Effector memory CD8-positive, alpha-beta T cell (primary cell): ENCODE measurements around the gene FER1L5.

ENCODE experiments used
- ATAC-seq: fragments of 150-1000 bp; cut with Tn5 transposase; replicated peaks from 2 replicates; pipeline ENCODE4 v1.10.0; 2021; ENCODE audit warnings: mild to moderate bottlenecking, moderate library complexity
- DNase-seq, 3 experiments: peaks; one replicate each; pipeline ENCODE4 v3.0.0; 2021
- H3K27ac Mint-ChIP-seq, 2 donors: one replicate each; pipeline ENCODE4 v1.8.0; 2022; ENCODE audit warnings: mild to moderate bottlenecking in 2 of 2, mixed read lengths in 2 of 2, moderate library complexity in 2 of 2
- H3K27me3 Mint-ChIP-seq, 2 donors: one replicate each; pipeline ENCODE4 v1.8.0; 2022; ENCODE audit warnings: mixed read lengths in 2 of 2
- H3K36me3 Mint-ChIP-seq: one replicate; pipeline ENCODE4 v1.8.0; 2022; ENCODE audit warnings: mild to moderate bottlenecking, moderate library complexity, mixed read lengths; ENCODE audit not compliant: insufficient read depth
- H3K4me1 Mint-ChIP-seq, 2 donors: one replicate each; pipeline ENCODE4 v1.8.0; 2022; ENCODE audit warnings: low read depth in 2 of 2, mixed read lengths in 2 of 2
- H3K4me3 Mint-ChIP-seq, 2 donors: one replicate each; pipeline ENCODE4 v1.8.0; 2022; ENCODE audit warnings: mild to moderate bottlenecking in 2 of 2, mixed read lengths in 2 of 2, moderate library complexity in 2 of 2
- H3K9me3 Mint-ChIP-seq, 2 donors: one replicate each; pipeline ENCODE4 v1.8.0; 2022; ENCODE audit warnings: mixed read lengths in 2 of 2

The FER1L5 gene

DNA sequence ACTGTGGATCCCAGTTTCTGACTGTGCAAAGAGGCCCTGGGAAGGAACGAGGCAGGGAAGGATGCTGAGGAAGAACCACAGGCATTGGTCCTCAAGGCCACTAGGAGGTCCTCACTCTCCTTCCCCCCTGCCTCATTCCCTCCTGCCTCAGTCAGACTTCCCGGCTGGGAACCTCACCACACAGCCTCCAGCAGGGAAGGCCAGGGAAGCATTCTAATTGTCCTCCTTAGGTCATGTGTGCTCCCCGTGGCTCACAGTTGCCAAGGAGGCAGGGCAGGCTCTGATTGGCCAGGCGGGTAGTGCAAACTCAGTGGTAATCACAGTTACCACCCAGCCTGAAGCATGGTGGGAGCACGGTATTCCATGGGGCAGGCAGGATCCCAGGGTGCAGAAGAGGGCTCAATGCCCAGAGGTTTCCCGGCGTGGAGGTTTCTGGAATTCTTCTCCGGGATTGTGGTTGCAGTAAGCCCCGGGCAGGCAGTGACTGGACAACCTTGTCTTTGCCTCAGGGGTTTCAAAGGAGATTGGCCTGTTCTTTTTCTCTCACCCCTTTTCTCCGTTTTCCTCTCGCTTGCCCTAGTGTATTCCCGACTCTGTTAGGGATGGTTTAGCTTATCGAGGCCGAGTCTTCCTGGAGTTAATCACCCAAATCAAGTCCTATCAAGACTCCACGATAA lies 27.1 kb downstream of the FER1L5 start:
- Mint-ChIP-seq H3K27me3 (no peaks in the 10 kb centered on the region), H3K36me3 (peaks cover 3% of the 10 kb centered on the region), H3K9me3 (no peaks in the 10 kb centered on the region), H3K4me1 (peaks cover 0 to 3% of the 10 kb centered on the region in 2 donors), H3K4me3 (no peak overlapping the region), H3K27ac (no peak overlapping the region)
- DNase-seq (no peak), ATAC-seq (no peak)

GRCh38 chr2:96679848-96680247 lies 37.3 kb downstream of the FER1L5 start:
- no peaks in the 10 kb centered on the region for H3K9me3 Mint-ChIP-seq
- ATAC-seq (no peak), DNase-seq (no peak)
- H3K27ac Mint-ChIP-seq = no peak overlapping the region
- H3K27me3 Mint-ChIP-seq = peaks cover 19 to 20% of the 10 kb centered on the region in 2 donors
- H3K4me3 Mint-ChIP-seq = no peak overlapping the region
- H3K4me1 Mint-ChIP-seq = no peaks in the 10 kb centered on the region
- H3K36me3 Mint-ChIP-seq = no peaks in the 10 kb centered on the region

DNA sequence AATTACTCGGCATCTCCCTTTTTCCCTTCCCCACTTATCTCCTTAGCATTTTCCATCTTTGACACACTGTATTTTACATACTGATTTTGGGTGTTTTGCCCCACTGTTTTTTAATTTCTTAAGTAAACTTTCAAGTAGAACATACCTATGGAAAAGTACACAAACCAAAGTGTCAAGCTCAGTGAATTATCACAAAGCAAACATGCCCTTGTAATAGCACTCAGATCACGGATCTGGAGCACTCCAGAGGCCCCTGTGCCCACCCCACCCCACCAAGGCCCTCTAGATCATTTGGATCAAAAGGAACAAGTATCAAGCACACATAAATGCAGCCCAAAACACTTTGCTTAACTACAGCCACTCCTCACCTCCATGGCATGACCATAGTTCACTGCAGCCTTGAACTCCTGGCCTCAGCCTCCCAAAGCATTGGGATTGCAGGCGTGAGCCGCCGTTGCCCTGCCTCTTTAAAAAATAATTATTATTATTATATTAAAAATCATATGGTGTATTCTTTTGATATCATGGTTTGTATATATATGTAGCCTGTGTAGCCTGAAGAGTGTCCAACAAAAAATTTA lies 38.1 kb downstream of the FER1L5 start:
- no peak for ATAC-seq
- no peak overlapping the region for H3K4me3 Mint-ChIP-seq
- H3K4me1 Mint-ChIP-seq = no peaks in the 10 kb centered on the region

GRCh38 chr2:96681540-96681939 lies 39.0 kb downstream of the FER1L5 start:
- H3K27ac Mint-ChIP-seq = no peak overlapping the region
- H3K4me1 Mint-ChIP-seq = no peaks in the 10 kb centered on the region
- no peaks in the 10 kb centered on the region for H3K36me3 Mint-ChIP-seq
- DNase-seq (no peak), ATAC-seq (no peak)
- H3K4me3 Mint-ChIP-seq = no peak overlapping the region
- peaks cover 22 to 37% of the 10 kb centered on the region in 2 donors for H3K27me3 Mint-ChIP-seq
- H3K9me3 Mint-ChIP-seq = no peaks in the 10 kb centered on the region

More for the DNA sequence above, 38.1 kb downstream of the FER1L5 start:
- Mint-ChIP-seq H3K27ac (no peak overlapping the region), H3K36me3 (no peaks in the 10 kb centered on the region), H3K9me3 (no peaks in the 10 kb centered on the region), H3K27me3 (peaks cover 21 to 28% of the 10 kb centered on the region in 2 donors)
- DNase-seq = no peak

GRCh38 chr2:96683307-96683706 lies 40.7 kb downstream of the FER1L5 start:
- Mint-ChIP-seq H3K4me3 (no peak overlapping the region), H3K4me1 (no peaks in the 10 kb centered on the region), H3K36me3 (no peaks in the 10 kb centered on the region), H3K9me3 (no peaks in the 10 kb centered on the region), H3K27ac (no peak overlapping the region), H3K27me3 (peaks cover 29 to 46% of the 10 kb centered on the region in 2 donors)
- DNase-seq = no peak
- ATAC-seq = no peak

DNA sequence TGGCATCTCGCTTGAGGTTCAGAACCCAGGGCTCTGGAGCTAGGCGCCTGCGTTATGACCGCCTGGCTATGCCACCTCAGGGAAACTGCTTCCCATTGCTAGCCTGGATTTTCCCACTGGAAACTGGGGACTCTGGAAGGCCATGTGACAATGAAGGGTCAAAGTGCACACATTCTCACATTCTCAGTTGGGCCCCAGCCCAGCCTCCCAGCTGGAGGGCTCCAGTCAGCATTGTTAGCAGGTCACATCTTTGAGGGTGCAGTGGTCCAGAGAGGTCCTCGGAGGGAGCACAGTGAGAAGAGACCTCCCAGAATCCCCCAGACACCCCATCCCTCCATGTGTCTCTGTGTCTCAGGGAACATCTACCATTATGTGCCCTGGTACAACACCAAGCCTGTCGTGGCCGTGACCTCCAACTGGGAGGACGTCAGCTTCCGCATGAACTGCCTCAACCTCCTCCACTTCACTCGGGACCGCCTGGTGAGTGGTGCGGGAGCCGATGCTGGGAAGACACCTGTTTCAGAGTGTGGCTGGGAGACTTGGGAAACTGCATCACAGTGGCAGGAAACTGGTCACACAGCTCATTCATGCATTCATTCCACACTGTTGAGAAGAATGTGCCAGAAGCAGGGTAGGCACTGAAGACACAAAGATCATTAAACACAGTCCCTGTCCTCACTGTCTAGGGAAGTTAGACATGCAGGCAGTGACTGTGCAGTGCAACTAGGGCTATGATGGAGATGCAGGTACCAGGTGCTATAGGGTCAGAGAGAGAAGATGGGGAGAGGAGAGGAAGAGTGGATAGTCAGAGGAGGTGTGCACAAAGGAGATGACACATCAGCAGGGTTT lies 41.6 kb downstream of the FER1L5 start:
- no peaks in the 10 kb centered on the region for H3K36me3 Mint-ChIP-seq
- DNase-seq = no peak
- H3K4me3 Mint-ChIP-seq = no peak overlapping the region
- H3K9me3 Mint-ChIP-seq = no peaks in the 10 kb centered on the region
- H3K4me1 Mint-ChIP-seq = no peaks in the 10 kb centered on the region
- peaks cover 29 to 46% of the 10 kb centered on the region in 2 donors for H3K27me3 Mint-ChIP-seq
- no peak overlapping the region for H3K27ac Mint-ChIP-seq
- no peak for ATAC-seq

GRCh38 chr2:96684883-96685576 lies 42.5 kb downstream of the FER1L5 start:
- Mint-ChIP-seq H3K4me1 (no peaks in the 10 kb centered on the region), H3K4me3 (no peak overlapping the region), H3K36me3 (no peaks in the 10 kb centered on the region), H3K27me3 (peaks cover 22 to 46% of the 10 kb centered on the region in 2 donors), H3K9me3 (no peaks in the 10 kb centered on the region), H3K27ac (no peak overlapping the region)
- ATAC-seq (no peak), DNase-seq (no peak)

DNA sequence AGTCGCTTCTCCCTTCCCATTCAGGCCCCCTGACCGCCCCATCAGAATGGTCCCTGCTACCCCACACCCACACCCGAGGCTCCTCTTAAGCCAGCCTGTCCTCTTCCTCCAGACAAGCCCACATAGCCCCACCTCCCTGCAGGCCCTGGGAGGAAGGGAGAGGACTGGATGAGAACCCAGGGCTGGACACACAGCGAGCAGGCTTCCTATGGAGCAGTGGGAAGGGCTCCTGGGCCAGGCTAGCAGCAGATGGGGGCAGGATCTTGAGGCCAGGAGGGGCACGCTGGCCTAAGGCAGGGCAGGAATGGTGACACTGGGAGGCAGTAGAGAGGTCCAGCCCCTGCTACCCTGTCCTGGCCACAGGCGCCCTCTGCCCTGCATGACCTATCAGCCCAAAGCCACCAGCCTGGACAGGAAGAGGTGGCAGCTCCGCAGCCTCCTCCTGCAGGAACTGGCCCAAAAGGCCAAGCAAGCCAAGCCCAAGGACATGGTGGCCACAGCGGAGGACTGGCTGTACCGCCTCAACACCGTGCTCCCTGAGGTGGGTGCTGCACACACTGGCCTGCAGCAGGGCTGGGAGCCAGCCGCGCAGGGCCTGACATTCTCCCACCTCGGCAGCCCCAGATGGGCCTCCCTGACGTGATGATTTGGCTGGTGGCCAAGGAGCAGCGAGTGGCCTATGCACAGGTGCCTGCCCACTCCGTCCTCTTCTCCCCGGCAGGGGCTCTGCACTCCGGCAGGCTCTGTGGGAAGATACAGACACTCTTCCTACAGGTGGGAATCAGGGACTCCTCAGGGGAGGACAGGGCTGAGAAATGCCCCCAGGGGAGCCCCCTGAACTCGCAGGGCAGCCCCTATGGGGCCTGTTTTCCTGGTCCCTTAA lies 43.3 kb downstream of the FER1L5 start:
- Mint-ChIP-seq H3K27ac (no peak overlapping the region), H3K36me3 (no peaks in the 10 kb centered on the region), H3K27me3 (peaks cover 16 to 46% of the 10 kb centered on the region in 2 donors), H3K4me1 (no peaks in the 10 kb centered on the region), H3K4me3 (no peak overlapping the region), H3K9me3 (no peaks in the 10 kb centered on the region)
- ATAC-seq = no peak
- DNase-seq = no peak

- Mint-ChIP-seq H3K4me3 (no peak overlapping the region), H3K4me1 (no peaks in the 10 kb centered on the region), H3K27ac (no peak overlapping the region), H3K36me3 (no peaks in the 10 kb centered on the region), H3K9me3 (no peaks in the 10 kb centered on the region), H3K27me3 (peaks cover 16 to 46% of the 10 kb centered on the region in 2 donors)
- ATAC-seq (no peak), DNase-seq (no peak)
Measured at GRCh38 chr2:96687266-96687665, 44.7 kb downstream of the FER1L5 start.

DNA sequence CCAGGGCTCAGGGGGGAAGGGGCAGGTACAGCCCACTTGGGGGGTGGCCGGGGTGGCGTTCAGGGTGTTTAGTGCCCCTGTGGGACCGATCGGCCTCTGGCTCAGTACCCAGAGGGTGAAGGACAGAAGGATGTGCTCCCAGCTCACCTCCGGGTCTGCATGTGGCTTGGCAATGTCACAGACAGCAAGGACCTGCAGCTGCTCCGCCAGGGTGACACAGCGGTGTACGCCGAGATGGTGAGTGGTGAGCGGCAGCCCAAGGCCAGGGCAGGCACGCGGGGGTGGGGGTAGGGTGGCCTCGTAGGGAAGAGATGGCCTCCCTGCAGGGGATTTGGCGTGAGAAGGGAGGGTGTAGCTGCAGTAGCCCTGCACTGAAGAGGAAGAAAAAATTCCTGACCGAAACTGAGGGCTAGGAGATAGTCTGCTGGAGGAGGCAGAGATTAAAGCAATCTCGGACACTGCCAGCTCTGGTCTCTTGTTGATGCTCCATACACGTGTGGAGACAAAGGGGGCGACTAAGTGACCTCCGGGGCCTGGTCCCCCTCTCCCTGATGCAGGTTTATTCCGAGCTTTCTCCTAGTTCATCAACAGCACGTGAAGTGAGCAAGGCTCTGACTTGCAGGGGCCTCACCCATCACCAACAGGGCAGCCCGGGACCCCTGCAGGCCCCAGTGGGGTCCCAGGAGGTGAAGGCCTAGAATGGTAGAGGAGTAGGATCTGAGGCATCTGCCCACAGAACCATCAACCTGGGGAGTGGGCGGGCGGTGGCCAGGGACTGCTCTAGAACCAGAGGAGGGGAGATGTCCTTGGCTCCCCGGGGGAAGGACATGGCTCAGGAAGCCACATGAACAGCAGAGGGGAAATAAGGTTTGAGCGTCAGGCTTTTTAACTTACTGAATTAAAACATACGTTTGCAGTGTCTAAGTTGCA lies 45.4 kb downstream of the FER1L5 start:
- H3K36me3 Mint-ChIP-seq = no peaks in the 10 kb centered on the region
- H3K27ac Mint-ChIP-seq = no peak overlapping the region
- ATAC-seq (no peak), DNase-seq (no peak)
- no peak overlapping the region for H3K4me3 Mint-ChIP-seq
- H3K9me3 Mint-ChIP-seq = no peaks in the 10 kb centered on the region
- no peaks in the 10 kb centered on the region for H3K4me1 Mint-ChIP-seq
- peaks cover 16 to 45% of the 10 kb centered on the region in 2 donors for H3K27me3 Mint-ChIP-seq

- Mint-ChIP-seq H3K27me3 (peaks cover 16 to 37% of the 10 kb centered on the region in 2 donors), H3K4me1 (no peaks in the 10 kb centered on the region), H3K4me3 (no peak overlapping the region), H3K27ac (no peak overlapping the region), H3K36me3 (no peaks in the 10 kb centered on the region), H3K9me3 (no peaks in the 10 kb centered on the region)
- ATAC-seq (no peak), DNase-seq (no peak)
Measured at GRCh38 chr2:96688649-96689430, 46.3 kb downstream of the FER1L5 start.
